PC-9 (cell line): ENCODE data around the gene REG3A.

Experiments used
- CTCF ChIP-seq: fragments of 200-600 bp; sonication (generic); conservative IDR thresholded peaks from 2 replicates; pipeline ENCODE4 v1.6.1; 2017; ENCODE audit warnings: mixed run types, antibody characterized with exemption, mild to moderate bottlenecking, moderate library complexity
- EZH2 ChIP-seq: fragments of 200-600 bp; sonication (generic); IDR thresholded peaks from 2 replicates; pipeline ENCODE4 v1.8.0; 2017; ENCODE audit warnings: antibody characterized with exemption, low read depth

- TF ChIP-seq CTCF (no peak), EZH2 (no peak)
Measured at GRCh38 chr2:79159030-79159429, 523 bp downstream of the REG3A start.
